HepG2 (cell line): ENCODE measurements around the gene LRRC45. TPM values are rescaled to one million over a fixed set of nuclear protein-coding genes. Genes with fewer than 3 reads are reported as not detected.
A peak's percentile ranks its signal among the peaks of the same experiment; 100 is the strongest.

Experiments
- ISX ChIP-seq: sonication (generic); formaldehyde crosslinking; conservative IDR thresholded peaks from 2 replicates; pipeline ENCODE4 v1.5.0; 2020; ENCODE audit warnings: missing genetic modification reagents
- JUN ChIP-seq: sonication (generic); formaldehyde crosslinking; IDR thresholded peaks from 2 replicates; pipeline ENCODE4 v1.4.0; 2020; ENCODE audit warnings: mild to moderate bottlenecking, missing genetic modification reagents
- NFATC3 ChIP-seq: sonication (generic); formaldehyde crosslinking; IDR thresholded peaks from 2 replicates; pipeline ENCODE4 v1.5.1; 2020; ENCODE audit warnings: mild to moderate bottlenecking, missing genetic modification reagents
- NONO ChIP-seq, 2 experiments: fragments of 450-650 bp in 1 of 2; sonication (generic) in 1 of 2; formaldehyde crosslinking in 1 of 2; IDR thresholded peaks in 1 of 2; conservative IDR thresholded peaks in 1 of 2; 2 replicates each; pipeline versions ENCODE4 v1.6.1 to v1.8.0; 2017 to 2022; ENCODE audit warnings: mild to moderate bottlenecking in 1 of 2, missing genetic modification reagents in 1 of 2, moderate library complexity in 1 of 2
- NR1H2 ChIP-seq: sonication (generic); formaldehyde crosslinking; IDR thresholded peaks from 2 replicates; pipeline ENCODE4 v1.8.1; 2022; ENCODE audit warnings: low read depth, missing genetic modification reagents, borderline replicate concordance
- RBFOX2 ChIP-seq: fragments of 200-400 bp; formaldehyde crosslinking; IDR thresholded peaks from 2 replicates; pipeline ENCODE4 v1.6.1; 2017; ENCODE audit warnings: low read depth, mild to moderate bottlenecking, low read length
- RFXAP ChIP-seq: sonication (generic); formaldehyde crosslinking; IDR thresholded peaks from 2 replicates; pipeline ENCODE4 v1.4.0; 2020; ENCODE audit warnings: missing genetic modification reagents, borderline replicate concordance
- SNAI1 ChIP-seq: sonication (generic); formaldehyde crosslinking; IDR thresholded peaks from 2 replicates; pipeline ENCODE4 v1.5.0; 2020; ENCODE audit warnings: mild to moderate bottlenecking, missing genetic modification reagents, borderline replicate concordance
- SNRNP70 ChIP-seq: fragments of 200-400 bp; formaldehyde crosslinking; IDR thresholded peaks from 2 replicates; pipeline ENCODE4 v1.6.1; 2017; ENCODE audit warnings: mild to moderate bottlenecking, low read depth, low read length, moderate library complexity
- XRCC5 ChIP-seq: fragments of 200-400 bp; formaldehyde crosslinking; optimal IDR thresholded peaks from 2 replicates; pipeline ENCODE3; 2017; ENCODE audit warnings: mild to moderate bottlenecking, low read length
- ZKSCAN8 ChIP-seq: IDR thresholded peaks from 2 replicates; pipeline ENCODE4 v1.6.1; 2016; ENCODE audit warnings: borderline replicate concordance, missing genetic modification reagents, missing compliant biosample characterization
- ZNF3 ChIP-seq: IDR thresholded peaks from 2 replicates; pipeline ENCODE4 v1.7.0; 2017; ENCODE audit warnings: inconsistent platforms
- polyA plus RNA-seq, 8 experiments: library from polyadenylated mRNA; depleted of rRNA in 3 of 8; stranded (reverse) in 7 of 8; unstranded in 1 of 8; fragments of >200 nt; fragmentation: Illumina TruSeq in 4 of 8; extraction: Trizol in 4 of 8; gene quantifications; 2 replicates each; pipeline versions ENCODE4 v1.2.1 to v1.2.3, GENCODE V29; 2011 to 2016; ENCODE audit warnings: low read depth in 4 of 8, missing spikeins in 1 of 8, mixed read lengths in 1 of 8; ENCODE audit not compliant: insufficient read depth in 1 of 8
- total RNA-seq, 5 experiments: library from RNA; depleted of rRNA; stranded (reverse); fragments of >200 nt; fragmentation: Illumina TruSeq; extraction: Trizol; gene quantifications; 2 replicates each; pipeline ENCODE4 v1.2.3, GENCODE V29; 2016; ENCODE audit warnings: low read depth in 1 of 5
- TF ChIP-seq, protein P1 (sequence below): sonication (generic); formaldehyde crosslinking; IDR thresholded peaks from 2 replicates; pipeline ENCODE4 v1.5.1; 2020; ENCODE audit warnings: mild to moderate bottlenecking, missing genetic modification reagents
- TF ChIP-seq, protein P2 (sequence below): IDR thresholded peaks from 2 replicates; pipeline ENCODE4 v1.6.1; 2016; ENCODE audit warnings: mild to moderate bottlenecking
- TF ChIP-seq, protein P3 (sequence below): sonication (generic); formaldehyde crosslinking; IDR thresholded peaks from 2 replicates; pipeline ENCODE4 v1.5.0; 2020; ENCODE audit warnings: mild to moderate bottlenecking, missing genetic modification reagents

Gene LRRC45
- total and polyA plus RNA-seq, 2 of the 13 experiments (the other 11 are each of a cell fraction or from before 2014, with no cell fraction given), result 11.6 to 48.1 TPM

DNA sequence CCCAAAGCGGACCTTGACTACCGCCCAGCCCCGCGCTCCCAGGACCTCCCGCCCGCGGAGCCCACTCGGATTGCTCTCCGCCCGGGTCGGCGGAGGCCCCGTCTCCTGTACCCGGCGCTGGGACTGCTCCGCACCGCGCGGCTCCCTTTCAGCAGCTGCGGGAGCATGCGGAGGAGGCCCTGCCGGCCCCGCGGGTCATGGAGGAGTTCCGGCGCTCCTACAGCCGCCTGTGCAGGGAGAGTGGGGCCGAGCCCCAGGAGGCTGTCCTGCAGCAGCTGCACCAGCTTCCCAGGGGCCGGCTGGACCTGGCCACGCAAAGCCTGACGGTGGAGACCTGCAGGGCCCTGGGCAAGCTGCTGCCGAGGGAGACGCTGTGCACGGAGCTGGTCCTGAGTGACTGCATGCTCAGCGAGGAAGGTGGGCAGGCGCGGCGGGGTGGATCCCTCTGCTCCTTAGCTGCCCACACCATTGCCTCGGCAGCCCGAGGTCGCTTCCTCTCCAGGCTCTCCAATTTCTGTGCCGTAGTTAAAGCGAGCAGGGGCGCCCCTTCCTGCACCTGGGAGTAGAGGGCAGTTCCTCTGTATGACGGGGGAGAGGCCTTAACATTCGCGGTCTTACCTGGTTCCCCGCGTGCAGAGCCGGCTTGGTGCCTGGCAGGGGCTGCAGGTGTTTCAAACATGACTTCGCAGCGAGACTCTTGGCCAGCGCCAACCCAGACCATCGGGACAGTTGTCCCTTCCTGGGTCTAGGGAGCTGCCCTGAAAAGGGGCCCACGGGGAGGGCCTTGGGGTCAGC lies 539 bp downstream of the LRRC45 start (continued):
- TF ChIP-seq, protein P1, sequence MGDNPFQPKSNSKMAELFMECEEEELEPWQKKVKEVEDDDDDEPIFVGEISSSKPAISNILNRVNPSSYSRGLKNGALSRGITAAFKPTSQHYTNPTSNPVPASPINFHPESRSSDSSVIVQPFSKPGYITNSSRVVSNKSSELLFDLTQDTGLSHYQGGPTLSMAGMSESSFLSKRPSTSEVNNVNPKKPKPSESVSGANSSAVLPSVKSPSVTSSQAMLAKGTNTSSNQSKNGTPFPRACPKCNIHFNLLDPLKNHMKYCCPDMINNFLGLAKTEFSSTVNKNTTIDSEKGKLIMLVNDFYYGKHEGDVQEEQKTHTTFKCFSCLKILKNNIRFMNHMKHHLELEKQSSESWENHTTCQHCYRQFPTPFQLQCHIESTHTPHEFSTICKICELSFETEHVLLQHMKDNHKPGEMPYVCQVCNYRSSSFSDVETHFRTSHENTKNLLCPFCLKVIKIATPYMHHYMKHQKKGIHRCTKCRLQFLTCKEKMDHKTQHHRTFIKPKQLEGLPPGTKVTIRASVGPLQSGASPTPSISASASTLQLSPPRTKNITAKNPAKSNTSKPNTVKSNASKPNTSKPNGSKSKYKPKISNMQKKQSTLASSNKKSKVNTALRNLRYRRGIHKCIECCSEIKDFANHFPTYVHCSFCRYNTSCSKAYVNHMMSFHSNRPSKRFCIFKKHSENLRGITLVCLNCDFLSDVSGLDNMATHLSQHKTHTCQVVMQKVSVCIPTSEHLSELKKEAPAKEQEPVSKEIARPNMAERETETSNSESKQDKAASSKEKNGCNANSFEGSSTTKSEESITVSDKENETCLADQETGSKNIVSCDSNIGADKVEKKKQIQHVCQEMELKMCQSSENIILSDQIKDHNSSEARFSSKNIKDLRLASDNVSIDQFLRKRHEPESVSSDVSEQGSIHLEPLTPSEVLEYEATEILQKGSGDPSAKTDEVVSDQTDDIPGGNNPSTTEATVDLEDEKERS, result no peak
- TF ChIP-seq NR1H2 (CRISPR knock-in tag) (no peak), ZNF3 (no peak), SNRNP70 (no peak), JUN (CRISPR knock-in tag) (no peak), ISX (CRISPR knock-in tag) (0 out of 2 replicates have a peak, but pooled peaks have one; percentile 49), NONO (IDR thresholded peaks at IDR 0.05) (no peak), NONO (CRISPR knock-in tag; conservative IDR thresholded peaks at IDR 0.05) (peak; percentile 78; the same call in 1 of the 2 replicates), XRCC5 (no peak), RBFOX2 (peak; percentile 79), SNAI1 (CRISPR knock-in tag) (no peak), NFATC3 (no peak), RFXAP (no peak), ZKSCAN8 (CRISPR knock-in tag) (no peak)
- TF ChIP-seq, protein P2, sequence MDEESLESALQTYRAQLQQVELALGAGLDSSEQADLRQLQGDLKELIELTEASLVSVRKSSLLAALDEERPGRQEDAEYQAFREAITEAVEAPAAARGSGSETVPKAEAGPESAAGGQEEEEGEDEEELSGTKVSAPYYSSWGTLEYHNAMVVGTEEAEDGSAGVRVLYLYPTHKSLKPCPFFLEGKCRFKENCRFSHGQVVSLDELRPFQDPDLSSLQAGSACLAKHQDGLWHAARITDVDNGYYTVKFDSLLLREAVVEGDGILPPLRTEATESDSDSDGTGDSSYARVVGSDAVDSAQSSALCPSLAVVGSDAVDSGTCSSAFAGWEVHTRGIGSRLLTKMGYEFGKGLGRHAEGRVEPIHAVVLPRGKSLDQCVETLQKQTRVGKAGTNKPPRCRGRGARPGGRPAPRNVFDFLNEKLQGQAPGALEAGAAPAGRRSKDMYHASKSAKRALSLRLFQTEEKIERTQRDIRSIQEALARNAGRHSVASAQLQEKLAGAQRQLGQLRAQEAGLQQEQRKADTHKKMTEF, result 0 out of 2 replicates have a peak, but pooled peaks have one; percentile 54
- TF ChIP-seq, protein P3, sequence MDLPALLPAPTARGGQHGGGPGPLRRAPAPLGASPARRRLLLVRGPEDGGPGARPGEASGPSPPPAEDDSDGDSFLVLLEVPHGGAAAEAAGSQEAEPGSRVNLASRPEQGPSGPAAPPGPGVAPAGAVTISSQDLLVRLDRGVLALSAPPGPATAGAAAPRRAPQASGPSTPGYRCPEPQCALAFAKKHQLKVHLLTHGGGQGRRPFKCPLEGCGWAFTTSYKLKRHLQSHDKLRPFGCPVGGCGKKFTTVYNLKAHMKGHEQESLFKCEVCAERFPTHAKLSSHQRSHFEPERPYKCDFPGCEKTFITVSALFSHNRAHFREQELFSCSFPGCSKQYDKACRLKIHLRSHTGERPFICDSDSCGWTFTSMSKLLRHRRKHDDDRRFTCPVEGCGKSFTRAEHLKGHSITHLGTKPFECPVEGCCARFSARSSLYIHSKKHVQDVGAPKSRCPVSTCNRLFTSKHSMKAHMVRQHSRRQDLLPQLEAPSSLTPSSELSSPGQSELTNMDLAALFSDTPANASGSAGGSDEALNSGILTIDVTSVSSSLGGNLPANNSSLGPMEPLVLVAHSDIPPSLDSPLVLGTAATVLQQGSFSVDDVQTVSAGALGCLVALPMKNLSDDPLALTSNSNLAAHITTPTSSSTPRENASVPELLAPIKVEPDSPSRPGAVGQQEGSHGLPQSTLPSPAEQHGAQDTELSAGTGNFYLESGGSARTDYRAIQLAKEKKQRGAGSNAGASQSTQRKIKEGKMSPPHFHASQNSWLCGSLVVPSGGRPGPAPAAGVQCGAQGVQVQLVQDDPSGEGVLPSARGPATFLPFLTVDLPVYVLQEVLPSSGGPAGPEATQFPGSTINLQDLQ (CRISPR knock-in tag), result peak; percentile 61; the same call in 1 of the 2 replicates
